GM23338 (cell line): ENCODE data around the gene ETNPPL. TPM values are rescaled to one million over a fixed set of nuclear protein-coding genes. Genes with fewer than 3 reads are reported as not detected.

Experiments
- ATAC-seq: fragments of 200-7000 bp; cut with Tn5 transposase; 3 replicates; pipeline ENCODE4 v1.9.1; 2020
- DNase-seq: peaks from one replicate; pipeline ENCODE4 v3.0.0-alpha.2; 2015; ENCODE audit warnings: low spot score
- H2AFZ ChIP-seq: fragments of 200-600 bp; sonication (generic); 2 replicates; pipeline ENCODE4 v1.8.0; 2016; ENCODE audit warnings: antibody characterized with exemption, mild to moderate bottlenecking, moderate library complexity
- H3F3A ChIP-seq: fragments of 200-600 bp; sonication (generic); replicated peaks from 2 replicates; pipeline ENCODE4 v1.8.0; 2017; ENCODE audit warnings: antibody characterized with exemption, mixed run types, low read depth
- H3K27ac ChIP-seq: fragments of 200-600 bp; sonication (generic); 2 replicates; pipeline ENCODE4 v1.6.1; 2016; ENCODE audit warnings: low read depth
- H3K27me3 ChIP-seq: fragments of 200-600 bp; sonication (generic); 2 replicates; pipeline ENCODE4 v1.8.0; 2016; ENCODE audit warnings: mild to moderate bottlenecking, mixed run types, moderate library complexity; ENCODE audit not compliant: insufficient read depth
- H3K36me3 ChIP-seq: fragments of 200-600 bp; sonication (generic); 2 replicates; pipeline ENCODE4 v1.8.0; 2016; ENCODE audit warnings: mild to moderate bottlenecking; ENCODE audit not compliant: insufficient read depth
- H3K4me1 ChIP-seq: fragments of 200-600 bp; sonication (generic); 2 replicates; pipeline ENCODE4 v1.8.0; 2016; ENCODE audit warnings: mild to moderate bottlenecking, moderate library complexity; ENCODE audit not compliant: insufficient read depth
- H3K4me2 ChIP-seq: fragments of 200-600 bp; sonication (generic); 2 replicates; pipeline ENCODE4 v1.7.1; 2017; ENCODE audit warnings: mixed run types
- H3K4me3 ChIP-seq: fragments of 200-600 bp; sonication (generic); 2 replicates; pipeline ENCODE4 v1.6.1; 2016; ENCODE audit warnings: mixed run types
- H3K79me2 ChIP-seq: fragments of 200-600 bp; sonication (generic); replicated peaks from 2 replicates; pipeline ENCODE4 v1.8.0; 2017; ENCODE audit warnings: mild to moderate bottlenecking; ENCODE audit not compliant: insufficient read depth
- H3K9me2 ChIP-seq: fragments of 200-600 bp; sonication (generic); 2 replicates; pipeline ENCODE4 v1.8.0; 2017; ENCODE audit not compliant: insufficient read depth
- H4K20me1 ChIP-seq: fragments of 200-600 bp; sonication (generic); replicated peaks from 2 replicates; pipeline ENCODE4 v1.8.0; 2017; ENCODE audit warnings: mild to moderate bottlenecking; ENCODE audit not compliant: insufficient read depth
- H3K27ac Mint-ChIP-seq: 2 replicates; pipeline ENCODE4 v1.8.0; 2020; ENCODE audit warnings: inconsistent platforms, mild to moderate bottlenecking, moderate library complexity, mixed read lengths
- H3K27me3 Mint-ChIP-seq: 3 replicates; pipeline ENCODE4 v1.8.0; 2022; ENCODE audit warnings: low read depth, mild to moderate bottlenecking, moderate library complexity, mixed read lengths, inconsistent platforms; ENCODE audit not compliant: insufficient read depth, poor library complexity
- H3K36me3 Mint-ChIP-seq: 3 replicates; pipeline ENCODE4 v1.8.0; 2021; ENCODE audit warnings: low read depth, mild to moderate bottlenecking, inconsistent platforms, moderate library complexity, mixed read lengths
- H3K4me1 Mint-ChIP-seq: 3 replicates; pipeline ENCODE4 v1.8.0; 2020; ENCODE audit warnings: mild to moderate bottlenecking, inconsistent platforms, mixed read lengths
- H3K4me3 Mint-ChIP-seq: 3 replicates; pipeline ENCODE4 v1.8.0; 2021; ENCODE audit warnings: moderate library complexity, mild to moderate bottlenecking, inconsistent platforms, mixed read lengths
- H3K9me3 Mint-ChIP-seq: 3 replicates; pipeline ENCODE4 v1.8.0; 2020; ENCODE audit warnings: moderate library complexity, mild to moderate bottlenecking, inconsistent platforms, mixed read lengths
- ETS1 ChIP-seq: IDR thresholded peaks from 2 replicates; pipeline ENCODE4 v1.6.1; 2016; ENCODE audit warnings: antibody characterized with exemption
- EZH2phosphoT487 ChIP-seq: fragments of 200-600 bp; sonication (generic); IDR thresholded peaks from one replicate; pipeline ENCODE4 v1.8.1; 2018; ENCODE audit warnings: antibody characterized with exemption; ENCODE audit not compliant: unreplicated experiment
- JUNB ChIP-seq: IDR thresholded peaks from one replicate; pipeline ENCODE4 v1.6.1; 2016; ENCODE audit warnings: antibody characterized with exemption; ENCODE audit not compliant: unreplicated experiment
- STAT1 ChIP-seq: IDR thresholded peaks from one replicate; pipeline ENCODE4 v1.6.1; 2016; ENCODE audit warnings: antibody characterized with exemption; ENCODE audit not compliant: unreplicated experiment
- ZNF114 ChIP-seq: fragments of 250-450 bp; sonication (Bioruptor Pico); IDR thresholded peaks from 2 replicates; pipeline ENCODE4 v1.5.0; 2020; ENCODE audit warnings: mild to moderate bottlenecking, moderate library complexity
- ZNF462 ChIP-seq: fragments of 250-450 bp; sonication (Bioruptor Pico); IDR thresholded peaks from 2 replicates; pipeline ENCODE4 v1.5.0; 2020; ENCODE audit warnings: mild to moderate bottlenecking, moderate library complexity
- polyA plus RNA-seq: library from polyadenylated mRNA; unstranded; fragments of >200 nt; fragmentation: Nextera tagmentation; extraction: Ambion mirVana; gene quantifications from 2 replicates; pipeline ENCODE4 v1.2.1, GENCODE V29; 2016
- total RNA-seq: library from RNA; depleted of rRNA; stranded (reverse); fragments of >200 nt; shearing (Covaris generic); gene quantifications from 2 replicates; pipeline ENCODE4 v1.2.3, GENCODE V29; 2014

Gene ETNPPL
- total and polyA plus RNA-seq, 2 experiments from 2014 or later = 1.2 to 1.5 TPM

GRCh38 chr4:108696160-108696559 is 66.7 kb downstream of the ETNPPL start (continued):
- TF ChIP-seq ETS1 = no peak
- TF ChIP-seq STAT1 = no peak
- no peak for TF ChIP-seq ZNF114 (CRISPR knock-in tag)
- TF ChIP-seq ZNF462 = no peak
- TF ChIP-seq JUNB = no peak

GRCh38 chr4:108695062-108695461 is 67.8 kb downstream of the ETNPPL start:
- Histone ChIP-seq H3K27me3 (no peaks in the 10 kb centered on the region), H4K20me1 (no peaks in the 10 kb centered on the region), H3K4me2 (no peak overlapping the region), H3K36me3 (no peaks in the 10 kb centered on the region), H3K79me2 (no peaks in the 10 kb centered on the region), H3K4me1 (0 out of 2 replicates have a peak, but pooled peaks cover 10% of the 10 kb centered on the region), H3K27ac (no peak overlapping the region), H3K4me3 (no peak overlapping the region), H2AFZ (no peak overlapping the region), H3K9me2 (0 out of 2 replicates have a peak, but pooled peaks cover 5% of the 10 kb centered on the region), H3F3A (no peaks in the 10 kb centered on the region)
- no peaks in the 10 kb centered on the region for H3K4me1 Mint-ChIP-seq
- H3K4me3 Mint-ChIP-seq = no peak overlapping the region
- DNase-seq (no peak), ATAC-seq (no peak)
- no peaks in the 10 kb centered on the region for H3K9me3 Mint-ChIP-seq
- H3K36me3 Mint-ChIP-seq = no peaks in the 10 kb centered on the region
- H3K27ac Mint-ChIP-seq = no peak overlapping the region
- no peaks in the 10 kb centered on the region for H3K27me3 Mint-ChIP-seq
- no peak for TF ChIP-seq EZH2phosphoT487
- no peak for TF ChIP-seq ZNF462
- TF ChIP-seq STAT1 = no peak
